Inferior parietal cortex (tissue), 1 donor: ENCODE data around the gene ITGA11.

Experiments used
- DNase-seq: peaks from one replicate; pipeline ENCODE4 v3.0.0-alpha.2; 2016; ENCODE audit errors: extremely low spot score

Gene ITGA11

GRCh38 chr15:68389041-68389930 lies 42.7 kb downstream of the ITGA11 start:
- DNase-seq: no peak

- no peak for DNase-seq
These were observed 44.4 kb downstream of the ITGA11 start for GRCh38 chr15:68387381-68388143.

- no peak for DNase-seq
These were observed 45.2 kb downstream of the ITGA11 start for GRCh38 chr15:68386587-68387288.

GRCh38 chr15:68385671-68386586 lies 46.0 kb downstream of the ITGA11 start:
- no peak for DNase-seq

GRCh38 chr15:68385240-68385561 lies 46.8 kb downstream of the ITGA11 start:
- DNase-seq: no peak

- no peak for DNase-seq
These were observed 47.3 kb downstream of the ITGA11 start for GRCh38 chr15:68384451-68385239.

- peak; percentile 55 for DNase-seq
These were observed 48.5 kb downstream of the ITGA11 start for GRCh38 chr15:68383161-68384074.

- no peak for DNase-seq
These were observed 49.5 kb downstream of the ITGA11 start for GRCh38 chr15:68382286-68383007.

GRCh38 chr15:68380456-68380855 lies 51.5 kb downstream of the ITGA11 start:
- DNase-seq: no peak

GRCh38 chr15:68379759-68380290 lies 52.1 kb downstream of the ITGA11 start:
- DNase-seq: no peak

- no peak for DNase-seq
These were observed 52.8 kb downstream of the ITGA11 start for GRCh38 chr15:68379058-68379758.

- DNase-seq: no peak
These were observed 53.4 kb downstream of the ITGA11 start for GRCh38 chr15:68378595-68378994.

GRCh38 chr15:68377766-68378165 lies 54.2 kb downstream of the ITGA11 start:
- DNase-seq: no peak

GRCh38 chr15:68376447-68377060 lies 55.4 kb downstream of the ITGA11 start:
- no peak for DNase-seq

GRCh38 chr15:68375716-68376220 lies 56.2 kb downstream of the ITGA11 start:
- no peak for DNase-seq

- DNase-seq: no peak
These were observed 56.8 kb downstream of the ITGA11 start for GRCh38 chr15:68375191-68375631.

GRCh38 chr15:68374168-68374745 lies 57.7 kb downstream of the ITGA11 start:
- no peak for DNase-seq
